GM19238 (cell line): ENCODE data around the gene CPVL.

Experiments
- DNase-seq: peaks from one replicate; pipeline ENCODE4 v3.0.0; 2011; ENCODE audit warnings: low spot score; ENCODE audit not compliant: insufficient read length

CPVL gene

GRCh38 chr7:29045258-29046086 is 100.9 kb downstream of the CPVL start:
- no peak for DNase-seq

- no peak for DNase-seq
Measured at GRCh38 chr7:29044554-29044953, 101.8 kb downstream of the CPVL start.

GRCh38 chr7:29043576-29043975 is 102.8 kb downstream of the CPVL start:
- DNase-seq = no peak

- DNase-seq = no peak
Measured at GRCh38 chr7:29042824-29043231, 103.5 kb downstream of the CPVL start.

GRCh38 chr7:29041991-29042390 is 104.3 kb downstream of the CPVL start:
- no peak for DNase-seq

GRCh38 chr7:29040579-29040925 is 105.8 kb downstream of the CPVL start:
- DNase-seq = no peak

GRCh38 chr7:29039821-29040578 is 106.3 kb downstream of the CPVL start:
- no peak for DNase-seq

GRCh38 chr7:29038463-29038862 is 107.9 kb downstream of the CPVL start:
- DNase-seq = no peak

GRCh38 chr7:29035044-29035740 is 111.1 kb downstream of the CPVL start:
- no peak for DNase-seq

GRCh38 chr7:29033584-29033983 is 112.8 kb downstream of the CPVL start:
- no peak for DNase-seq

- no peak for DNase-seq
Measured at GRCh38 chr7:29032146-29032545, 114.2 kb downstream of the CPVL start.

GRCh38 chr7:29030781-29031275 is 115.5 kb downstream of the CPVL start:
- no peak for DNase-seq

- no peak for DNase-seq
Measured at GRCh38 chr7:29022291-29022988, 123.9 kb downstream of the CPVL start.

- no peak for DNase-seq
Measured at GRCh38 chr7:29019896-29020295, 126.4 kb downstream of the CPVL start.

GRCh38 chr7:29019387-29019786 is 127.0 kb downstream of the CPVL start:
- no peak for DNase-seq

GRCh38 chr7:29017713-29018112 is 128.6 kb downstream of the CPVL start:
- DNase-seq = no peak

GRCh38 chr7:29014725-29015124 is 131.6 kb downstream of the CPVL start:
- DNase-seq = no peak

- DNase-seq = no peak
Measured at GRCh38 chr7:29013931-29014330, 132.4 kb downstream of the CPVL start.

GRCh38 chr7:29013082-29013695 is 133.1 kb downstream of the CPVL start:
- DNase-seq = no peak

- no peak for DNase-seq
Measured at GRCh38 chr7:29009947-29010346, 136.4 kb downstream of the CPVL start.

- DNase-seq = no peak
Measured at GRCh38 chr7:29008590-29008989, 137.7 kb downstream of the CPVL start.
